GM12878 (cell line): ENCODE data around the gene FAM114A1. TPM values are rescaled to one million over a fixed set of nuclear protein-coding genes. Genes with fewer than 3 reads are reported as not detected.

Source experiments
- ATAC-seq: fragments of 200-7000 bp; cut with Tn5 transposase; 3 replicates; pipeline ENCODE4 v1.9.1; 2020; ENCODE audit warnings: mild to moderate bottlenecking, moderate library complexity
- Bru-seq: library from RNA; stranded (reverse); fragments of 400-500 nt; gene quantifications from one replicate; lab custom pipeline; 2021; lab: Mats Ljungman, UMichigan
- BruChase-seq, 2 experiments: library from RNA; stranded (reverse); fragments of 400-500 nt; gene quantifications; one replicate each; lab custom pipeline; 2021; lab: Mats Ljungman, UMichigan
- BruUV-seq: library from RNA; stranded (reverse); fragments of 400-500 nt; replicated peaks from 2 replicates; lab custom pipeline; 2021; lab: Mats Ljungman, UMichigan
- CTCF ChIA-PET: fragments of 300-600 bp; sonication (Branson Sonifier 250); formaldehyde crosslinking; extraction: SDS; loops from one replicate; lab custom pipeline; 2021; ENCODE audit warnings: inconsistent platforms; lab: Yijun Ruan, JAX
- POLR2A ChIA-PET: fragments of 350-600 bp; formaldehyde crosslinking; extraction: SDS; loops from one replicate; lab custom pipeline; 2021; ENCODE audit warnings: inconsistent platforms; lab: Charles Lee
- RAD21 ChIA-PET: fragments of 300-600 bp; sonication (Branson Sonifier 250); formaldehyde crosslinking; loops from one replicate; lab custom pipeline; 2023; ENCODE audit warnings: antibody characterized with exemption; ENCODE audit not compliant: unreplicated experiment; lab: Charles Lee
- SMC1A ChIA-PET: fragments of 300-600 bp; sonication (Branson Sonifier 250); formaldehyde crosslinking; loops from one replicate; lab custom pipeline; 2023; ENCODE audit not compliant: unreplicated experiment, uncharacterized antibody; lab: Charles Lee
- DNase-seq: peaks from one replicate; pipeline ENCODE4 v3.0.0-alpha.2; 2011; ENCODE audit warnings: low read depth, low spot score
- FAIRE-seq: peaks from 3 replicates; lab custom pipeline; 2011; peaks lifted over from hg19 to GRCh38; lab: Jason Lieb, UNC
- H2AFZ ChIP-seq: 2 replicates; pipeline ENCODE4 v1.6.0; 2011; ENCODE audit warnings: low read depth, low read length, control low read depth; ENCODE audit not compliant: control insufficient read depth
- H3K27ac ChIP-seq: 2 replicates; pipeline ENCODE4 v1.5.1; 2011; ENCODE audit warnings: control low read depth; ENCODE audit not compliant: control insufficient read depth, insufficient read depth
- H3K27me3 ChIP-seq, 2 experiments: replicated peaks in 1 of 2; 2 replicates each; pipeline versions ENCODE4 v1.6.0 to v1.6.1; 2011; ENCODE audit warnings: low read length in 1 of 2; ENCODE audit not compliant: control insufficient read depth in 2 of 2, insufficient read depth in 2 of 2
- H3K36me3 ChIP-seq, 2 experiments: 2 replicates each; pipeline ENCODE4 v1.5.1; 2011; ENCODE audit warnings: low read length in 1 of 2; ENCODE audit not compliant: control insufficient read depth in 2 of 2, insufficient read depth in 2 of 2
- H3K4me1 ChIP-seq: 2 replicates; pipeline ENCODE4 v1.6.1; 2011; ENCODE audit warnings: mild to moderate bottlenecking, low read length, moderate library complexity, mixed read lengths; ENCODE audit not compliant: control insufficient read depth, insufficient read depth
- H3K4me2 ChIP-seq: 2 replicates; pipeline ENCODE4 v1.6.0; 2011; ENCODE audit warnings: control low read depth; ENCODE audit not compliant: control insufficient read depth, insufficient read depth
- H3K4me3 ChIP-seq: fragments of 200-600 bp; sonication (generic); 2 replicates; pipeline ENCODE4 v1.5.1; 2016
- H3K79me2 ChIP-seq: 2 replicates; pipeline ENCODE4 v1.6.0; 2011; ENCODE audit warnings: low read length; ENCODE audit not compliant: control insufficient read depth, insufficient read depth
- H3K9ac ChIP-seq: 2 replicates; pipeline ENCODE4 v1.8.0; 2011; ENCODE audit warnings: low read length, control low read depth, mixed read lengths; ENCODE audit not compliant: control insufficient read depth, insufficient read depth
- H3K9me3 ChIP-seq: replicated peaks from 3 replicates; pipeline ENCODE4 v1.5.1; 2011; ENCODE audit warnings: mild to moderate bottlenecking, low read length; ENCODE audit not compliant: control insufficient read depth, insufficient read depth
- H4K20me1 ChIP-seq: 2 replicates; pipeline ENCODE4 v1.6.0; 2011; ENCODE audit not compliant: control insufficient read depth, insufficient read depth
- BHLHE40 ChIP-seq, 2 experiments: fragments of 450-650 bp in 1 of 2; IDR thresholded peaks; 2 replicates each; pipeline ENCODE4 v1.6.1; 2011 to 2017; ENCODE audit warnings: low read depth in 2 of 2, borderline replicate concordance in 1 of 2, improper control_type of control experiment in 1 of 2, low read length in 1 of 2, mild to moderate bottlenecking in 1 of 2
- BRCA1 ChIP-seq: IDR thresholded peaks from 2 replicates; pipeline ENCODE4 v1.6.1; 2011; ENCODE audit warnings: low read depth, low read length, improper control_type of control experiment
- IKZF1 ChIP-seq: fragments of 450-650 bp; conservative IDR thresholded peaks from 2 replicates; pipeline ENCODE4 v1.6.1; 2017; ENCODE audit warnings: antibody characterized with exemption, mild to moderate bottlenecking
- LARP7 ChIP-seq: fragments of 450-650 bp; IDR thresholded peaks from 2 replicates; pipeline ENCODE4 v1.6.1; 2017; ENCODE audit warnings: mild to moderate bottlenecking
- POLR2A ChIP-seq: IDR thresholded peaks from 2 replicates; pipeline ENCODE4 v1.6.1; 2011; ENCODE audit warnings: low read depth, mild to moderate bottlenecking, low read length
- RFX5 ChIP-seq: IDR thresholded peaks from 2 replicates; pipeline ENCODE4 v1.6.1; 2011; ENCODE audit warnings: low read depth, low read length, improper control_type of control experiment
- SMARCA5 ChIP-seq: fragments of 450-650 bp; IDR thresholded peaks from 2 replicates; pipeline ENCODE4 v1.6.1; 2017; ENCODE audit warnings: mild to moderate bottlenecking
- TCF12 ChIP-seq: IDR thresholded peaks from 2 replicates; pipeline ENCODE4 v1.6.1; 2011; ENCODE audit warnings: low read depth, mild to moderate bottlenecking, low read length
- WGBS: methylation state at CpG from one replicate; pipeline ENCODE4 v1.1.6; 2016; ENCODE audit warnings: low lambda C conversion rate; ENCODE audit not compliant: insufficient replicate concordance, insufficient coverage; ENCODE audit errors: missing lambda C conversion rate; 5-methylcytosine and 5-hydroxymethylcytosine counted together
- in situ Hi-C: fragments of 300-500 bp; cut with MboI; formaldehyde crosslinking; loops from 9 replicates; pipeline ENCODE4 v1.14.3; 2018; ENCODE audit warnings: mixed read lengths
- intact Hi-C: fragments of 100-400 bp; cut with micrococcal nuclease; formaldehyde crosslinking; loops from one replicate; pipeline ENCODE4 v1.14.2; 2022; ENCODE audit not compliant: unreplicated experiment
- long read RNA-seq, 2 experiments: library from polyadenylated mRNA; unstranded; transcript quantifications; one replicate each; pipeline ENCODE4 v2.0.0, GENCODE V29; 2019 to 2020
- polyA minus RNA-seq, 3 experiments: library from RNA; depleted of rRNA, polyadenylated mRNA; stranded (reverse); fragments of >200 nt; gene quantifications; 2 replicates each; pipeline ENCODE4 v1.2.3, GENCODE V29; 2011
- polyA plus RNA-seq, 11 experiments: library from polyadenylated mRNA; depleted of rRNA in 4 of 11; unstranded in 6 of 11; stranded (reverse) in 5 of 11; fragments of >200 nt; fragmentation: Nextera tagmentation in 4 of 11; fragmentation: Illumina TruSeq in 1 of 11; extraction: Ambion mirVana in 4 of 11; extraction: Trizol in 1 of 11; gene quantifications; 1 replicate in 1 of 11; 2 replicates in 10 of 11; pipeline versions ENCODE4 v1.2.1 to v1.2.3, GENCODE V29; 2011 to 2016; ENCODE audit warnings: inconsistent platforms in 2 of 11, missing spikeins in 2 of 11, low read depth in 1 of 11
- total RNA-seq, 4 experiments: library from RNA; depleted of rRNA in 3 of 4; stranded (reverse); fragments of >200 nt in 3 of 4; fragmentation: Illumina TruSeq in 1 of 4; extraction: Trizol in 1 of 4; gene quantifications; 2 replicates each; pipeline versions ENCODE4 v1.2.1 to v1.2.3, GENCODE V29; 2013 to 2021
- TF ChIP-seq, protein P1 (sequence below): fragments of 150-350 bp; IDR thresholded peaks from 2 replicates; pipeline ENCODE4 v1.6.1; 2016; ENCODE audit warnings: low read depth, low read length

Gene FAM114A1
- 34.8 and 41.1 TPM in 2 replicates for total RNA-seq (2013; cell fraction: nucleolus; rRNA removed)
- total RNA-seq (2014; rRNA removed) (4.0 and 4.1 TPM in 2 replicates), total RNA-seq (2014; rRNA removed; fragmentation: Illumina TruSeq; extraction: Trizol) (3.4 and 5.0 TPM in 2 replicates), total RNA-seq (2021) (5.0 and 5.4 TPM in 2 replicates), polyA plus RNA-seq (2011; rRNA removed) (3.4 and 4.0 TPM in 2 replicates), polyA plus RNA-seq (2014; fragmentation: Illumina TruSeq; extraction: Trizol) (4.6 and 6.0 TPM in 2 replicates), polyA plus RNA-seq (2014; fragmentation: Nextera tagmentation; extraction: Ambion mirVana) (1 to 10 TPM; 1.3 to 1.9 TPM), polyA plus RNA-seq (2014; rRNA removed) (4.3 and 6.2 TPM in 2 replicates), polyA plus RNA-seq (2016; fragmentation: Nextera tagmentation; extraction: Ambion mirVana) (1 to 10 TPM; 2.5 to 3.8 TPM), polyA minus RNA-seq (2011; rRNA and poly(A)+ RNA removed) (2.0 and 3.6 TPM in 2 replicates), Bru-seq, nascent RNA (percentile 61 among the genes with signal in this experiment), BruChase-seq, experiment 1, labeled RNA remaining after a 6-hour chase (percentile 49 among the genes with signal in this experiment), BruChase-seq, experiment 2, labeled RNA remaining after a 2-hour chase (percentile 50 among the genes with signal in this experiment)
- 2.2 TPM for polyA plus RNA-seq (2011; ENCODE audit: low read depth)
- 3.0 and 3.8 TPM in 2 replicates for polyA plus RNA-seq (2011; cell fraction: cytosol; rRNA removed)
- polyA plus RNA-seq (2011; cell fraction: nucleus; rRNA removed): 3.3 and 4.2 TPM in 2 replicates
- polyA plus RNA-seq (2012): 4.6 and 5.2 TPM in 2 replicates
- polyA minus RNA-seq (2011; cell fraction: cytosol; rRNA and poly(A)+ RNA removed): 0.52 and 0.67 TPM in 2 replicates
- 1.9 and 2.3 TPM in 2 replicates for polyA minus RNA-seq (2011; cell fraction: nucleus; rRNA and poly(A)+ RNA removed)
- long read RNA-seq, experiment 1, partial matches to known transcripts: 0 of 1 reads
- long read RNA-seq, experiment 1, other reads (novel, unspliced or antisense): 1 of 1 reads
- long read RNA-seq, experiment 2, full-length matches to known transcripts: 1 of 8 reads
- long read RNA-seq, experiment 2, partial matches to known transcripts: 4 of 8 reads
- long read RNA-seq, experiment 2, other reads (novel, unspliced or antisense): 3 of 8 reads

DNA sequence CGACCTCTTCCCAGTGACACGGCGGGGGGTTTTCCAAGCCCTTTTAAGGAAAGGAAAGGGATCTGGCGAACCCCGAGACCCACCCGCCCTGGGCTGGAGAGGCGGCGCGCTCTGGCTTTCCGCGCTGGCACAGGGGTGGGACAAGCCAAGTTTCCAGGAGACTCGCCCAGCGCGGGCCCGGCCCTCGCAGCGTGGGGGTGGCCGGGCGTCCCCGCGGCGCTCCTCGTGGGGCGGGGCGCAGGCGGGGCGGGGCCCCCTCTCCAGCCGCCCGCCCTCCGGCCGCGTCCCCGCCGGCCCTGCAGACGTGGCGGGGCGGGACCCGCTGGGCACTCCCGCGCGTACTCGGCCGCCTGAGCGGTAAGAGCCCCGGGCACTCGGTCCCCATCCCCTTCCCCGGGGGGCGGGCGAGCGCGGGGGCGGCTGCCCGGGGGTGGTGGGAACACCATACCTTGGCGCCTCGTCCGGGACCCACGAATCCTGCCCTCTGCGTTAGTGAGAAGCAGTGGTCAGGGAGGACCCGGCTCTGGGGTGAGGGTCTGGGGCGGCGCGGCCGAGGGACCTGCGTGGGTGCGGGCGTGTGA is at the start of gene FAM114A1:
Gene FAM114A1 (plus strand): TSS at position 329 of the 581 bp plus-strand sequence. CDS start 10,273 bp downstream, outside the sequence.
- intact Hi-C loops: no loop called here
- Histone ChIP-seq H4K20me1 (no peaks in the 10 kb centered on the region), H3K27ac (no peak within 1 kb of the TSS; the same call in 1 of the 2 replicates), H3K4me2 (peak within 1 kb of the TSS; percentile 90), H3K36me3 (no peaks in the 10 kb centered on the region), H3K4me1 (peaks cover 7% of the 10 kb centered on the region)
- in situ Hi-C loops: loop anchor here (10.0 to 25.0 kb wide), 3 partner anchors 555 to 803 kb away; no protein-coding TSS in a partner anchor
- no peak for DNase-seq
- RAD21 ChIA-PET: interaction anchor here (0.9 to 3.6 kb wide), 6 partner anchors 11 to 267 kb away, joined by 3 to 18 read pairs (median 10); partner anchors contain the start of genes TLR10 and TLR6
- TF ChIP-seq, protein P1, sequence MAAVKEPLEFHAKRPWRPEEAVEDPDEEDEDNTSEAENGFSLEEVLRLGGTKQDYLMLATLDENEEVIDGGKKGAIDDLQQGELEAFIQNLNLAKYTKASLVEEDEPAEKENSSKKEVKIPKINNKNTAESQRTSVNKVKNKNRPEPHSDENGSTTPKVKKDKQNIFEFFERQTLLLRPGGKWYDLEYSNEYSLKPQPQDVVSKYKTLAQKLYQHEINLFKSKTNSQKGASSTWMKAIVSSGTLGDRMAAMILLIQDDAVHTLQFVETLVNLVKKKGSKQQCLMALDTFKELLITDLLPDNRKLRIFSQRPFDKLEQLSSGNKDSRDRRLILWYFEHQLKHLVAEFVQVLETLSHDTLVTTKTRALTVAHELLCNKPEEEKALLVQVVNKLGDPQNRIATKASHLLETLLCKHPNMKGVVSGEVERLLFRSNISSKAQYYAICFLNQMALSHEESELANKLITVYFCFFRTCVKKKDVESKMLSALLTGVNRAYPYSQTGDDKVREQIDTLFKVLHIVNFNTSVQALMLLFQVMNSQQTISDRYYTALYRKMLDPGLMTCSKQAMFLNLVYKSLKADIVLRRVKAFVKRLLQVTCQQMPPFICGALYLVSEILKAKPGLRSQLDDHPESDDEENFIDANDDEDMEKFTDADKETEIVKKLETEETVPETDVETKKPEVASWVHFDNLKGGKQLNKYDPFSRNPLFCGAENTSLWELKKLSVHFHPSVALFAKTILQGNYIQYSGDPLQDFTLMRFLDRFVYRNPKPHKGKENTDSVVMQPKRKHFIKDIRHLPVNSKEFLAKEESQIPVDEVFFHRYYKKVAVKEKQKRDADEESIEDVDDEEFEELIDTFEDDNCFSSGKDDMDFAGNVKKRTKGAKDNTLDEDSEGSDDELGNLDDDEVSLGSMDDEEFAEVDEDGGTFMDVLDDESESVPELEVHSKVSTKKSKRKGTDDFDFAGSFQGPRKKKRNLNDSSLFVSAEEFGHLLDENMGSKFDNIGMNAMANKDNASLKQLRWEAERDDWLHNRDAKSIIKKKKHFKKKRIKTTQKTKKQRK: no peak
- TF ChIP-seq SMARCA5 (0 out of 2 replicates have a peak, but pooled peaks have one; percentile 50), RFX5 (no peak), LARP7 (0 out of 2 replicates have a peak, but pooled peaks have one; percentile 17), TCF12 (0 out of 2 replicates have a peak, but pooled peaks have one; percentile 15), IKZF1 (0 out of 2 replicates have a peak, but pooled peaks have one; percentile 21), BHLHE40 (IDR thresholded peaks at IDR 0.05; ENCODE audit: borderline replicate concordance in 1 of 2, low read depth in 2 of 2, low read length in 1 of 2) (peak in 1 of 2 experiments; percentile 27; a peak in 1 of 4 replicates), POLR2A (peak; percentile 80), BRCA1 (no peak)
- TF ChIP-seq, all 136 proteins: peak for 6
- under 1% methylated on average over 25 of the region's 66 CpGs for WGBS
- H3K9ac ChIP-seq: peak within 1 kb of the TSS; percentile 62
- H2AFZ ChIP-seq: peak within 1 kb of the TSS; percentile 84
- no peak for FAIRE-seq
- SMC1A ChIA-PET: interaction anchor here (0.9 to 3.7 kb wide), 11 partner anchors 8 to 689 kb away, joined by 3 to 27 read pairs (median 4); partner anchors contain the start of gene TLR10
- peak within 1 kb of the TSS; percentile 82 for H3K4me3 ChIP-seq
- BruUV-seq: no TSS peak
- H3K79me2 ChIP-seq: peaks cover 2% of the 10 kb centered on the region; the same call in 1 of the 2 replicates
- no peaks in the 10 kb centered on the region for H3K9me3 ChIP-seq
- POLR2A ChIA-PET: interaction anchor here (0.6 to 1.5 kb wide), 7 partner anchors 11 to 182 kb away, joined by 3 to 8 read pairs (median 4); partner anchors contain the start of gene TLR10
- ATAC-seq: peak; percentile 99
- H3K27me3 ChIP-seq: no peaks in the 10 kb centered on the region
- CTCF ChIA-PET: interaction anchor here (0.7 to 3.7 kb wide), 11 partner anchors 9 to 264 kb away, joined by 3 to 34 read pairs (median 7); partner anchors contain the start of genes TLR1, TLR10 and TLR6
